Right lobe of liver (tissue), 4 donors: Measurements from ENCODE around the gene PNRC1.

Experiments
- POLR2A ChIP-seq: fragments of 450-650 bp; IDR thresholded peaks from one replicate; pipeline ENCODE4 v1.6.1; 2017; ENCODE audit warnings: antibody characterized with exemption, mild to moderate bottlenecking
- TF ChIP-seq, protein P1 (sequence below), 4 donors: fragments of 200-600 bp in 3 of 4; fragments of 450-650 bp in 1 of 4; IDR thresholded peaks; one replicate each; pipeline versions ENCODE4 v1.5.1 to v1.8.0; 2016 to 2022; ENCODE audit warnings: antibody characterized with exemption in 4 of 4, mild to moderate bottlenecking in 2 of 4
- donor health status: DM: no; HTN: no; CAD: no.
- donor health status: DM: no; HTN: no; CAD: no.
- donor health status: DM: no; HTN: yes; CAD: no.

DNA sequence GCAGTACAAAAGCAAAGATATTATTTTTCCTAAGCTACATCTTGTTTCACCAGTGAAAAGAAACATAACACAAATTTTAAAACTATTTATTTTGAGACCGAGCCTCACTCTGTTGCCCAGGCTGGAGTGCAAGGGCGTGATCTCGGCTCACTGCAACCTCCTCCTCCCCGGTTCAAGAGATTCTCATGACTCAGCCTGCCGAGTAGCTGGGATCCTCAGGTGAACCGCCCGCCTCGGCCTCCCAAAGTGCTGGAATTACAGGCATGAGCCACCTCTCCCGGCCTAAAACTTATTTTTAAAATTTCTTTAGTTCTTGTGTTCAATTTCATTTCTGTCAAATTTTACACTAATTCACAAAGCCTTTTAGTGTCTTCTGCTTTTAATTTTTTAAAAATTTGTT lies 31.4 kb downstream of the PNRC1 start:
- TF ChIP-seq, protein P1, sequence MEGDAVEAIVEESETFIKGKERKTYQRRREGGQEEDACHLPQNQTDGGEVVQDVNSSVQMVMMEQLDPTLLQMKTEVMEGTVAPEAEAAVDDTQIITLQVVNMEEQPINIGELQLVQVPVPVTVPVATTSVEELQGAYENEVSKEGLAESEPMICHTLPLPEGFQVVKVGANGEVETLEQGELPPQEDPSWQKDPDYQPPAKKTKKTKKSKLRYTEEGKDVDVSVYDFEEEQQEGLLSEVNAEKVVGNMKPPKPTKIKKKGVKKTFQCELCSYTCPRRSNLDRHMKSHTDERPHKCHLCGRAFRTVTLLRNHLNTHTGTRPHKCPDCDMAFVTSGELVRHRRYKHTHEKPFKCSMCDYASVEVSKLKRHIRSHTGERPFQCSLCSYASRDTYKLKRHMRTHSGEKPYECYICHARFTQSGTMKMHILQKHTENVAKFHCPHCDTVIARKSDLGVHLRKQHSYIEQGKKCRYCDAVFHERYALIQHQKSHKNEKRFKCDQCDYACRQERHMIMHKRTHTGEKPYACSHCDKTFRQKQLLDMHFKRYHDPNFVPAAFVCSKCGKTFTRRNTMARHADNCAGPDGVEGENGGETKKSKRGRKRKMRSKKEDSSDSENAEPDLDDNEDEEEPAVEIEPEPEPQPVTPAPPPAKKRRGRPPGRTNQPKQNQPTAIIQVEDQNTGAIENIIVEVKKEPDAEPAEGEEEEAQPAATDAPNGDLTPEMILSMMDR (IDR thresholded peaks at IDR 0.05), result no peak
- no peak for TF ChIP-seq POLR2A
